ENCODE results near the gene PIP5K1A.

DNA sequence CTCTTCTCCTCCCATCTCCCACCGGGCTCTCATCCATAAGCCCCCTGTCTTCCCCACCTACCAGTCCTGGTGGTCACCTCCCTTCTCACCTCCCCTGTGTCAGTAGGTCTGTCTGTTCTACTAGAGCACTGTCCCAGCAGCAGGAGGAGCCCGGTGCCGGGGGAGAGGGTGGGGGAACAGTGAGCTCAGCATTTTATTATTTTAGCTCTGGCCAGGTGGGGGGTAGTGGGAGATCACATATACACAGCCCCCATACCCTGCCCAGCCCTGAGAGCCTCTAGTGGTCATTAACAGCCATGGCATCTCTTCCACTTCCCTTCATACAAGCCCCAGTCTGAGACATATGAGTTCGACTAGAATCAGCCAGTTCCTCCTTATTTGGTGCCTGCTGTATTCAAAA lies 22.5 kb upstream of the PIP5K1A start, which contains the start of gene TMOD4:
- TF ChIP-seq, protein P1, sequence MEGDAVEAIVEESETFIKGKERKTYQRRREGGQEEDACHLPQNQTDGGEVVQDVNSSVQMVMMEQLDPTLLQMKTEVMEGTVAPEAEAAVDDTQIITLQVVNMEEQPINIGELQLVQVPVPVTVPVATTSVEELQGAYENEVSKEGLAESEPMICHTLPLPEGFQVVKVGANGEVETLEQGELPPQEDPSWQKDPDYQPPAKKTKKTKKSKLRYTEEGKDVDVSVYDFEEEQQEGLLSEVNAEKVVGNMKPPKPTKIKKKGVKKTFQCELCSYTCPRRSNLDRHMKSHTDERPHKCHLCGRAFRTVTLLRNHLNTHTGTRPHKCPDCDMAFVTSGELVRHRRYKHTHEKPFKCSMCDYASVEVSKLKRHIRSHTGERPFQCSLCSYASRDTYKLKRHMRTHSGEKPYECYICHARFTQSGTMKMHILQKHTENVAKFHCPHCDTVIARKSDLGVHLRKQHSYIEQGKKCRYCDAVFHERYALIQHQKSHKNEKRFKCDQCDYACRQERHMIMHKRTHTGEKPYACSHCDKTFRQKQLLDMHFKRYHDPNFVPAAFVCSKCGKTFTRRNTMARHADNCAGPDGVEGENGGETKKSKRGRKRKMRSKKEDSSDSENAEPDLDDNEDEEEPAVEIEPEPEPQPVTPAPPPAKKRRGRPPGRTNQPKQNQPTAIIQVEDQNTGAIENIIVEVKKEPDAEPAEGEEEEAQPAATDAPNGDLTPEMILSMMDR (IDR thresholded peaks at IDR 0.05), result peak; percentile 64
- TF ChIP-seq, protein P2, sequence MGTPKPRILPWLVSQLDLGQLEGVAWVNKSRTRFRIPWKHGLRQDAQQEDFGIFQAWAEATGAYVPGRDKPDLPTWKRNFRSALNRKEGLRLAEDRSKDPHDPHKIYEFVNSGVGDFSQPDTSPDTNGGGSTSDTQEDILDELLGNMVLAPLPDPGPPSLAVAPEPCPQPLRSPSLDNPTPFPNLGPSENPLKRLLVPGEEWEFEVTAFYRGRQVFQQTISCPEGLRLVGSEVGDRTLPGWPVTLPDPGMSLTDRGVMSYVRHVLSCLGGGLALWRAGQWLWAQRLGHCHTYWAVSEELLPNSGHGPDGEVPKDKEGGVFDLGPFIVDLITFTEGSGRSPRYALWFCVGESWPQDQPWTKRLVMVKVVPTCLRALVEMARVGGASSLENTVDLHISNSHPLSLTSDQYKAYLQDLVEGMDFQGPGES (IDR thresholded peaks at IDR 0.05; ENCODE audit: low read depth, low read length), result no peak
- TF ChIP-seq, protein P3, sequence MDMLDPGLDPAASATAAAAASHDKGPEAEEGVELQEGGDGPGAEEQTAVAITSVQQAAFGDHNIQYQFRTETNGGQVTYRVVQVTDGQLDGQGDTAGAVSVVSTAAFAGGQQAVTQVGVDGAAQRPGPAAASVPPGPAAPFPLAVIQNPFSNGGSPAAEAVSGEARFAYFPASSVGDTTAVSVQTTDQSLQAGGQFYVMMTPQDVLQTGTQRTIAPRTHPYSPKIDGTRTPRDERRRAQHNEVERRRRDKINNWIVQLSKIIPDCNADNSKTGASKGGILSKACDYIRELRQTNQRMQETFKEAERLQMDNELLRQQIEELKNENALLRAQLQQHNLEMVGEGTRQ (IDR thresholded peaks at IDR 0.05; ENCODE audit: borderline replicate concordance, low read depth, low read length), result no peak
- no peak for TF ChIP-seq FOXJ3 (CRISPR knock-in tag; IDR thresholded peaks at IDR 0.05)

All from SK-N-SH (cell line).